Fibroblast of skin of scalp (primary cell): Measurements from ENCODE around the gene SLC26A9.
"Not testable (repeated sequence)": the region's sequence is repeated elsewhere in the genome, so short reads cannot be mapped to it uniquely, and the experiment has no call there.

Experiments
- DNase-seq: peaks from one replicate; pipeline ENCODE4 v3.0.0-alpha.2; 2013

The SLC26A9 gene

DNA sequence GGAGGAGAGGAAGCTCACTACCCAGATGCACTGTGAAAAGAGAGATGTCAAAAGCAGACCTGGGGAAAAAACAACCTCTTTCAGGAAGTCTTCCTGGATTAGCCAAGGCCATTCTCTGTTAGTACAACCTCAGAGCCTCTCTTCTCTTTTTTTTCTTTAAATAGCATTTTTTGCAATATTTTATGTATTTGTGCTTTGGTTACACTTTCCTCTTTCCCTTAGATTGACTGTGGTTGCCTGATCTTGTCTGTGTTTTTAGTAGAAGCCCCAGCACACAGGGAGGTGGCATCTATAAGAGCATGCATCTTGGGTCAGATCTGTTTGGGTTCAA lies 18.8 kb downstream of the SLC26A9 start:
- no peak for DNase-seq

DNA sequence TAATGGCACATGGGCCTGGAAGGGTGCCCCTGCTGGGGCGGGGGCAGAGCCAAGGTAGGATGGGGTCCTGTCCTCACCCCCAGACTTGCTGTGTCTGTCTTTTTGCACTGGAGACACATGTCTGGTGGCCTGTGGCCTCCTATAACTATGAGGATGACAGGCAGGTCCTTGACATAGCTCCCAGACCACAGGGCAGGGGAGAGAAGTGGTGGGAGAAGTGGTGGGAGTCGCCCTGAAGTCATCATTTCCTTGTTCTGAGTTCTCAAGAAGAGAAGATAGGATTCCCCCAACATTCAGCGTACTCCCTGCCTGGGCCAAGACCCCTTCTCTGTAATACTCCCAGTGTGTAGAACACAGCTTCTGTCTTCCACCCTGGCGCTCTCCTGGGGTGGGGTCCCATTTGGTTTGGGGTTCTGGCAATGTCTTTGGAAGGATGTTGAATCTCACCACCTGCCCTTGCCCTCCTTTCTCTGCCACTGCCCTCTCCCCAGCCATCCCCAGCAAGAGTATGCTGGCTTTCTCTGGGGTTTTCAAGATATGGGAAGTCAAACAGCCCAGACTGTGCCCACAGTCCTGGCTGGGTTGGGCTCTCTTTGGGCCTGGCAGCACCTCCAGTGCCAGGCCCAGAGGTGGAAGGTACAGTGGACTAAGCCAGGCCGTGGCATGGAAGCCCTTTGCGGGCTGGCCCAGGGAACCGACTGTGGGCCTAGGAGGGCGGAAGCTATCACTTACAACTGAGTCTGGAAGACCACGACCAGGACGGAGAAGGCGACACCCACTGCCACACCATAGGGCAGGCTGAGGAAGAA lies 19.4 kb downstream of the SLC26A9 start:
- no peak for DNase-seq

DNA sequence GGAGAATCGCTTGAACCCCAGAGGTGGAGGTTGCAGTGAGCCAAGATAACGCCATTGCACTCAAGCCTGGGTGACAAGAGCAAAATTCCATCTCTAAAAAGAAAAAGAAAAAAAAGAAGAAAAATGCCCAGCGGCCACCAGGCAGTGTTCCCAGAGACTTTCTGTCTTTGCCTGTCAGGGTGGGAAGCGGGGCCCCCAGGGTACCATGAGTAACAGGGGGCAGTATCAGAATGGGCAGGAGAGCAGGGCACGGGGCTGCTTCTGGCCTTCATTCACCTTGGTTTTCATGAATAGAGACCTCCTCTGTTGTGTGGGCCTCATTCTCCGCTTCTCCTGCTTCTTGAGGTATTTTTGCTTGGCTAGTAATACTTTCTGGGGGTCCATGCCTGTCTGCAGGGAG lies 20.4 kb downstream of the SLC26A9 start:
- no peak for DNase-seq

DNA sequence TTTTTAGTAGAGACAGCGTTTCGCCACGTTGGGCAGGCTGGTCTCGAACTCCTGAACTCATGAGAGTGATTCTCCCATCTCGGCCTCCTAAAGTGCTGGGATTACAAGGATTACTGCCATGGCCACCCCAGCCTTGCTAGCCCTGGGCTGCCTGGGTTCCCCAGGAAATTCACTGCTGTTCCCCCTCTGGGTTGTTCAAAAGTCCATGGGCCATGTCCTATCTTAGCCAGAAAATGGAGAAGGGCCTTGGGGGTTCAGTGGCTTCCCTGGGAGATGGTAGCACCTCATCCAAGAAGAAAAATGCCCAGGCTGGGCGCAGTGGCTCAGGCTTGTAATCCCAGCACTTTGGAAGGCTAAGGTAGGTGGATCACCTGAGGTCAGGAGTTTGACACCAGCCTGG lies 20.9 kb downstream of the SLC26A9 start:
- DNase-seq: no peak

DNA sequence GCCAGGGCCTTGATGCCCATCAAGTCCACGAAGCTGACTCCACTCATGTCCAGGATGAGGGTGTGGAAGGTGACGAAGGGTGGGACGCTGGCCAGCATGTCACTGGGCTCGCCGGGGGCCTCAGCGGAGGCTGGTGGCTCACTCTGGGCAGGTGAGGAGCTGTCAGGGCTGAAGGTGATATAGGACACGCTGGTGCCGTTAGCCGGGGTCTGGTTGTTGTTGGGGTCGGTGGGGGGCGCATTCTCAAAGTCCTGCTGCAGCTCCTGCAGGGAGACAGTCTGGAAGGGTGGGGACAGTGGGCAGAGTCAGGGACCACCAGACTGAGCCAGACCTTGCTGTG lies 21.7 kb downstream of the SLC26A9 start:
- DNase-seq: no peak

DNA sequence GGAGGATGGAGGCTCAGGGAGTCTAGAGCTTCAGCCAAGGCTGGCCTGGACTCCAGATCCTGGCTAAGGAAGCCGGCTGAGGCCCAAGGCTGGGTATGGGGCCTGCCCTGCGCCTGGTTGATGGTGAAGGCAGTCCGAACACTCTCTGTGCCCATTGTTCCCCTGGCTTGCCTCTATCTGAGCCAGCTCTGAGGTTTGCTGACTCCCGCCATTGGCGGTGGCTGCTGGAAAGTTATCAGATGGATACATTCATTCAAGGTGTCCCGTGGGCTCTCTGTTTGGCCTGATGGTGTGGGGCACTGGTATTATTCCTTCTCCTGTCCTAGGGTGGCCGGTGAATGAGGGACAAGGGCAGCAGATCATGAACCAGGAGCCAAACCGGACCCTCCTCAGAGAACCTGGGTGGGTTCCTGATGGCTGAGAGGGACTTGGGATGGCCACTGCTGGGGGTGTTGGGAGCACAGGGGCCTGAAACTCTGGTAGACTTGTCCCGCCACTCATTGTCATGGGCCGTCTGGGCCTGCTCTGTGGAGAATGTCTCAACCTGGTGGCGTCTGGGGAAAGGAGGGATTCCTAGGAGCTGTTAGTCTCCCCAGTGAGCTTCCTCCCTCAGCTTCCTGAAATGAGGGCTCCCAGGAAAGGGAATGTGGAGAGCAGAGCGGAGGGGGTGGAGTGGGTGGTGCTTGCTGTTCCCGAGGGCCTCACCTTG lies 22.2 kb downstream of the SLC26A9 start:
- DNase-seq: no peak

- peak; percentile 61 for DNase-seq
These were observed 23.1 kb downstream of the SLC26A9 start for GRCh38 chr1:205920159-205920558.

- DNase-seq: peak; percentile 84
These were observed 24.1 kb downstream of the SLC26A9 start for GRCh38 chr1:205918955-205919746.

- no peak for DNase-seq
These were observed 25.6 kb downstream of the SLC26A9 start for GRCh38 chr1:205917466-205918238.

DNA sequence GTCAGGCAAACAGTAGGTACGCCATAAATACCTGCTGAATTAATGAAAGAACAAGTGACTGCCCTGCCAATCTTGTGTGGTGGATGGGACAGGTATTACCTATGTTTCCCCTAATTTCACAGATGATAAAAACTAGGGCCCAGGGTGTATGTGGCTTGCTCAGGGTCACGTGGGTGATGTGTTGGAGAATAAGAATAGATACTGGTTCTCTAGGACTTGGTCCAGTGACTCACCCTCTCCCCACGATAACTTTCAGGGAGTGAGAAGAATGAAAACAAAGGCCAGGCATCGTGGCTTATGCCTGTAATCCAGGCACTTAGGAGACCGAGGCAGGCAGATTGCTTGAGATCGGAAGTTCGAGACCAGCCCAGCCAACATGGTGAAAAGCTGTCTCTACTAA lies 26.7 kb downstream of the SLC26A9 start:
- peak; percentile 35 for DNase-seq

DNA sequence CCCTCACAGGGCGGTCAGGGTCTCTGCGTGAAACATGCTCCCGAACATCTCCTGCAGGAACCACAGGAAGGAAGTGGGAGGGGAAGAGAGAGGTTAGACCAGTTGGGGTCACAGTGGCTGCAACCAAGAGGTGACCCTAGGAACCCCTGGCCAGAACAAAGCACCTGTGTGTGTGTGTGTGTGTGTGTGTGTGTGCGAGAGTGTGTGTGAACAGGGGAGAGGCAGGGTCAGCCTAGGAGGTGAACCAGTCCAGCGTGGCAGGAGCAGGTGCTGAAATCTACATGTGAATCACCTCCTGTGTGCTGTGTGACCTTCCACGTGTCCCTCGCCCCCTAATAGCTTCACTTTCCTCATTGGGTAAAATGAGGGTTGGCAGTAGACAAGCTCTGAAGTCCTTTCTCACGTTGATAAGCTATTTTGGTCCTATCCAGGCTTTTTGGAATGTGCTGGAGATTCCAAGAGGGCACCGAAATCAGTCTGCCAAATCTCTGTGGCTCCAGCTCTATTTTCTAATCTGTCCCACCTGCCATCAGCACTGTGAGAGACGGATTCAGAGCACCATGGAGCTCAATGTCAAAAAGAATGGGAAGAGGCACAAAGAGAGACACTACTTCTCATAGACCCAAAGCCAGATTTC lies 27.8 kb downstream of the SLC26A9 start:
- no peak for DNase-seq

- DNase-seq: no peak
These were observed 28.5 kb downstream of the SLC26A9 start for GRCh38 chr1:205914730-205915129.

- DNase-seq: no peak
These were observed 29.1 kb downstream of the SLC26A9 start for GRCh38 chr1:205914155-205914507.

DNA sequence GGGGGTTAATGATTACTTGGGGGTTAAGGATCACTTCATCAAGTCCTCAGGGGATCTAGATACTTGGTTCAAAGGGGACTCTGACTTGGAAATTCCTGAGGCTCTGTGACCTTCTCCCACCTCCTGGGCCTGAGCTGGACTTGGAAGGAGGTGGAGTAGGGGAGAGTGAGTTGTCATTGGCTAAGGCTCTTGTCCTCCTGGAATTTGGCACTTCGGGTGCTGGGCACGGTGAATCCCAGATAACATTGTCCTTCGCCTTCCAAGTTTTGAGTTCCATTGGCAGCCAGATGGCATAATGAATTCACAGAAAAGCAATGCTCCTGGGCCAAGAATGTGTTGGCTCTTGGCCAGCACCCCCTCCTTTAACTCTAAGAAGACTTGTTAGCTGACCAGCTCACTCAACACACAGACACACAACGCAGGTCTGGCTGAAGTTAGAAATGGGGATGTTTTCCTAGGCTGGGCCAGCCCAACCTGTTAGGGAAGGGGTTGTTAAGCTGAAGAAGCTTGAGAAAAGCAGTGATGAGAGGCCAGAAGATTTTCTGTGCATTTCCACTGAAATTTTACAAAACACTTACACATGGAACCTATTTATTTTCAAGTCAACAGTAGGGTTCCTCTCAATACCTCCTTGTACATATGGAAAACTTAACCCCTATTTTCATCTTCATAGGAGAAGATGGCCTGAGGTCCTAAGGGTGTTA lies 29.7 kb downstream of the SLC26A9 start:
- peak; percentile 59 for DNase-seq

GRCh38 chr1:205907794-205908193 lies 35.5 kb downstream of the SLC26A9 start:
- peak; percentile 71 for DNase-seq

DNA sequence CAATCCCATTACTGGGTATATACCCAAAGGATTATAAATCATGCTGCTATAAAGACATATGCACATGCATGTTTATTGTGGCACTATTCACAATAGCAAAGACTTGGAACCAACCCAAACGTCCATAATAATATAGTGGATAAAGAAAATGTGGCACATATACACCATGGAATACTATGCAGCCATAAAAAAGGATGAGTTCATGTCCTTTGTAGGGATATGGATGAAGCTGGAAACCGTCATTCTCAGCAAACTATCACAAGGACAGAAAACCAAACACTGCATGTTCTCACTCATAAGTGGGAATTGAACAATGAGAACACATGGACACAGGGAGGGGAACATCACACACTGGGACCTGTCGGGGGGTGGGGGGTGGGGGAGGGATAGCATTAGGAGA lies 38.2 kb downstream of the SLC26A9 start:
- not testable (repeated sequence) for DNase-seq

DNA sequence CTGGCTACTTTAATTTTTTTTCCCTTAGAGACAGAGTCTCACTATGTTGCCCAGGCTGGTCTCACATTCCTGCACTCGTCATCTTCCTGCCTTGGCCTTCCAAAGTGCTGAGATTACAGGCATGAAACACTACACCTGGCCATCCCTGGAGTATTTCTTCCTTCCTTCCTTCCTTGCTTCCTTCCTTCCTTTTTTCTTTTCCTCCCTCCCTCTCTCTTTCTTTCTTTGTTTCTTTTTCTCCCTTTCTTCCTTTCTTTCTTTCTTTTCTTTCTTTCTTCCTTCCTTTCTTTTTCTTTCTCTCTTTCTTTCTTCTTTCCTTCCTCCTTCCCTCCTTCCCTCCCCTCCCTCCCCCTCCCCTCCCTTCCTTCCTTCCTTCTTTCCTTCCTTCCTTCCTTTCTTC lies 46.9 kb downstream of the SLC26A9 start:
- DNase-seq: no peak

- not testable (repeated sequence) for DNase-seq
These were observed 49.1 kb downstream of the SLC26A9 start for GRCh38 chr1:205894119-205894518.

DNA sequence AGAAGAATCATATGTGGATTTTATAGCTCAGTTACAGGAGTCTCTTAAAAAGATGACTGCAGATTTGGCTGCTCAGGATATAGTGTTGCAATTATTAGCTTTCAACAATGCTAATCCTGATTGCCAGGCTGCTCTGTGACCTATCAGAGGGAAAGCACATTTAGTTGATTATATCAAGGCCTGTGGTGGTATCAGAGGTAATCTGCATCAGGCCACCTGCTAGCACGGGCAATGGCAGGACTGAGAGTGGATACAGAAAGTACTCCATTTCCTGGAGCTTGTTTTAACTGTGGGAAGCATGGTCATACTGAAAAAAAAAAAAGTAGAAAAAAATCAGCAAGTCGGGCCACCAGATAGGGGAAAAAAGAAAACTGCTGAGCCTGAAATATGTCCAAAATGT lies 51.1 kb downstream of the SLC26A9 start:
- DNase-seq: not testable (repeated sequence)

DNA sequence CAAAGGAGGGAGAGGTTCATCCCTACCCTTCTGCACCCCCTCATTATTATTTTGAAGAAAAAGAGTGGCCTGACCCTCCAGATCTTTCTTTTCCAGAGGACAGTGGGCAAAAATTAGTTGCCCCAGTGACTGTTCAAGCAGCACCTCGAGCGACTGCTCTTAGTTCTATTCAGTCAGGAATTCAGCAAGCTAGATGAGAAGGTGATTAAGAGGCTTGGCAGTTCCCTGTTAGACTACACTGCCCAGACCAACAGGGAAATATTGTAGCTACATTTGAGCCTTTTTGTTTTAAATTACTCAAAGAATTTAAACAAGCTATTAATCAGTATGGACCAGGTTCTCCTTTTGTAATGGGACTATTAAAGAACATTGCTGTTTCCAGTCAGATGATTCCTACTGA lies 51.8 kb downstream of the SLC26A9 start:
- peak; percentile 52 for DNase-seq

DNA sequence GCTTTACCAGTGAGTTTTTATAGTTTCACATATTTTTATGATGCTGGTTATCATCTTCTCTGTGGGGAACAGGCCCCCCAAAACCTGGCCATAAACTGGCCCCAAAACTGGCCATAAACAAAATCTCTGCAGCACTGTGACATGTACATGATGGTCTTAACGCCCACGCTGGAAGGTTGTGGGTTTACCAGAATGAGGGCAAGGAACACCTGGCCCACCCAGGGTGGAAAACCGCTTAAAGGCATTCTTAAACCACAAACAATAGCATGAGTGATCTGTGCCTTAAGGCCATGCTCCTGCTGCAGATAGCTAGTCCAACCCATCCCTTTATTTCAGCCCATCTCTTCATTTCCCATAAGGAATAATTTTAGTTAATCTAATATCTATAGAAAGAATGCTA lies 52.6 kb downstream of the SLC26A9 start:
- not testable (repeated sequence) for DNase-seq

DNA sequence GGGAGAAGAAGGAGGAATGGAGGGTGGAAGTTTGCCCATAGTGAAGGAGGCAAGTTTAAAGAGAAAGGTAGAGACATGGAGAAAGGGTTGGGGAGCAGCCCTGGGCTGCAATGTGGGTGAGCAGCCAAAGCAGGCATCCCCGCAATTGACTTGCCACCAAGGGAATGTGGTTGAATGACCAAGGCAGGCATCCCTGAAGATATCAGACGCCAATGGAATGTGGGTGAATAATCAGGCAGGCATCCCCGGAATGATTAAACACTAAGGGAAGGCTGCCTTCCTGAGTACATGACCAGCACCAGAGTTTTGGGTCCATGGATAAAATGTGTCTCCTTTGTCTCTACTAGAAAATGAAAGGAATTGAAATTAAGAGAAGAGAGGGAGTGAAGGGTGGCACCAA lies 53.5 kb downstream of the SLC26A9 start:
- peak; percentile 92 for DNase-seq
